Activated naive CD8-positive, alpha-beta T cell treated with anti-CD3 and anti-CD28 coated beads, Interleukin-2, amount 10 ng/mL, durations not matched to agents 7 days and 5 days (primary cell): ENCODE data around the gene SLC2A1. TPM values are rescaled to one million over a fixed set of nuclear protein-coding genes. Genes with fewer than 3 reads are reported as not detected.

Source experiments
- ATAC-seq: fragments of 150-1000 bp; cut with Tn5 transposase; one replicate; pipeline ENCODE4 v1.10.0; 2021; ENCODE audit warnings: low read depth, moderate library complexity
- POLR2A ChIA-PET: fragments of 350-600 bp; sonication (Branson Sonifier 250); formaldehyde crosslinking; loops from one replicate; lab custom pipeline; 2021; ENCODE audit warnings: antibody characterized with exemption; lab: Charles Lee
- DNase-seq: peaks from one replicate; pipeline ENCODE4 v3.0.0; 2021
- H3K27ac Mint-ChIP-seq: one replicate; pipeline ENCODE4 v1.8.0; 2022; ENCODE audit warnings: mild to moderate bottlenecking, mixed read lengths
- H3K27me3 Mint-ChIP-seq: one replicate; pipeline ENCODE4 v1.8.0; 2022; ENCODE audit warnings: mild to moderate bottlenecking, moderate library complexity, mixed read lengths
- H3K36me3 Mint-ChIP-seq: one replicate; pipeline ENCODE4 v1.8.0; 2021; ENCODE audit warnings: mild to moderate bottlenecking, mixed read lengths
- H3K4me1 Mint-ChIP-seq: one replicate; pipeline ENCODE4 v1.8.0; 2021; ENCODE audit warnings: mixed read lengths
- H3K4me3 Mint-ChIP-seq: one replicate; pipeline ENCODE4 v1.8.0; 2022; ENCODE audit warnings: mild to moderate bottlenecking, moderate library complexity, mixed read lengths
- H3K9me3 Mint-ChIP-seq: one replicate; pipeline ENCODE4 v1.8.0; 2021; ENCODE audit warnings: mixed read lengths
- total RNA-seq, 2 experiments: library from RNA; stranded (reverse); gene quantifications; one replicate each; pipeline ENCODE4 v1.2.3, GENCODE V29; 2021

Gene SLC2A1
- total RNA-seq, 2 experiments from 2014 or later: 80.8 to 82.3 TPM

DNA sequence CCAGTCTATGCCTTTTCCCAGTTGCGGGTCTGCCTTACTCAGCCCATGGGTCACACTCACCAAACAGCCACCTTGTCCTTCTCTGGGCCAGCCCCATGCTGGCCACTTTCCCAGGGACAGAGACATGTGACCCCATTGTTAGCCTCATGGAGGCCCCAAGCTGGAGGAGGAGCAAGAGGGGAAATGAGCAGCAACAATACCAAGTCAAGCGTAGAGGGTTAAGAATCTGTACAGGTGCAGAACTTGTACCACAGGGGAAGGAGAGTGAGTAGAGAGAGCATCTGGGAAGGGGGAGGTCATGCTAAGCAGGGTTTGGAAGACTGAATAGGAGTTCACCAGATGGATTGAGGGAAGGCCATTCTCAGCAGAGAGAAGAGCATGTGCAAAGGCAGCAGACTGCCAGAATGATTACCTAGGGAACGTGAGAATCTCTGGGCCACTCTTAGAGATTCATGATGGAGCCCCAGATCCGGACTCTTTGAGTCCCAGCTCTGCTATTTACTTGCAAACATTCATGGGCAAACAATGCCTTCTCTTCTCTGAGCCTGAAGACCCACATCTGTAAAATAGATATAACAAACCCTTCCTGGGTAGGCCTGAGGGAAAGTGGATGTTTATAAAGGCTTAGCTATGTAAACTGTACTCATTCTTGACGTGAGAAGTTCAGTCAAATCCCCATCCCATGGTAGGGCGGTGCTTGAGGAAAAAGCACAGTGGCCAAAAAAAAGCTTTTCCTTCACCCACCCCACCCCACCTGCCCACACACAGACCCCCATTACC, 2.8 kb upstream of the SLC2A1 start:
- H3K27ac Mint-ChIP-seq: peak overlapping the region; percentile 24
- peaks cover 13% of the 10 kb centered on the region for H3K36me3 Mint-ChIP-seq
- POLR2A ChIA-PET: interaction anchor here (1.3 kb wide), 1 partner anchor 28 kb away, joined by 3 read pairs; no protein-coding TSS in a partner anchor
- H3K27me3 Mint-ChIP-seq: no peaks in the 10 kb centered on the region
- H3K4me1 Mint-ChIP-seq: peaks cover 21% of the 10 kb centered on the region
- no peak for DNase-seq
- ATAC-seq: no peak
- no peak overlapping the region for H3K4me3 Mint-ChIP-seq
- H3K9me3 Mint-ChIP-seq: no peaks in the 10 kb centered on the region

GRCh38 chr1:42960566-42961311, 2.1 kb upstream of the SLC2A1 start:
- peak overlapping the region; percentile 12 for H3K4me3 Mint-ChIP-seq
- POLR2A ChIA-PET: interaction anchor here (1.3 to 5.0 kb wide), 4 partner anchors 23 to 37 kb away, joined by 3 to 30 read pairs (median 14); no protein-coding TSS in a partner anchor
- peak overlapping the region; percentile 37 for H3K27ac Mint-ChIP-seq

DNA sequence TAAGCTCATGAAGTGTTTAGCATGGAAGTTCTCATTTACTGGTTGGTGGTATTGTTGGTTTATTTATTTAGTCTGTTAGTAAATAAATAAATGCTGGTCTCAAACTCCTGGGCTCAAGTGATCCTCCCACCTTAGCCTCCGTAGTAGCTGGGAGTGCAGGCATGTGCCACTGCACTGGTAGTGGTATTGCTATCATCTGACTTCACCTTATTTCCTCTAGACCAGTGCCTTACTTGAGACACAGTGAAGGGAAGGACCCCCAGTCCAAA, 1.4 kb upstream of the SLC2A1 start:
- peak overlapping the region; percentile 38 for H3K27ac Mint-ChIP-seq
- no peaks in the 10 kb centered on the region for H3K27me3 Mint-ChIP-seq
- peaks cover 22% of the 10 kb centered on the region for H3K36me3 Mint-ChIP-seq
- H3K4me1 Mint-ChIP-seq: peaks cover 31% of the 10 kb centered on the region
- H3K9me3 Mint-ChIP-seq: no peaks in the 10 kb centered on the region
- POLR2A ChIA-PET: interaction anchor here (1.0 to 5.0 kb wide), 6 partner anchors 22 to 78 kb away, joined by 3 to 30 read pairs (median 8); no protein-coding TSS in a partner anchor
- no peak for ATAC-seq
- no peak for DNase-seq
- peak overlapping the region; percentile 96 for H3K4me3 Mint-ChIP-seq

More at GRCh38 chr1:42960566-42961311, 2.1 kb upstream of the SLC2A1 start:
- DNase-seq (no peak), ATAC-seq (no peak)
- H3K9me3 Mint-ChIP-seq: no peaks in the 10 kb centered on the region
- H3K4me1 Mint-ChIP-seq: peaks cover 26% of the 10 kb centered on the region
- H3K36me3 Mint-ChIP-seq: peaks cover 17% of the 10 kb centered on the region
- no peaks in the 10 kb centered on the region for H3K27me3 Mint-ChIP-seq

GRCh38 chr1:42957880-42958487, 684 bp downstream of the SLC2A1 start:
- Mint-ChIP-seq H3K9me3 (no peaks in the 10 kb centered on the region), H3K4me3 (peak overlapping the region; percentile 97), H3K27ac (peak overlapping the region; percentile 91), H3K4me1 (peaks cover 40% of the 10 kb centered on the region), H3K36me3 (peaks cover 32% of the 10 kb centered on the region), H3K27me3 (no peaks in the 10 kb centered on the region)
- POLR2A ChIA-PET: interaction anchor here (1.2 to 5.0 kb wide), 5 partner anchors 9 to 192 kb away, joined by 4 to 30 read pairs (median 7); no protein-coding TSS in a partner anchor
- ATAC-seq: peak; percentile 38
- peak; percentile 77 for DNase-seq

DNA sequence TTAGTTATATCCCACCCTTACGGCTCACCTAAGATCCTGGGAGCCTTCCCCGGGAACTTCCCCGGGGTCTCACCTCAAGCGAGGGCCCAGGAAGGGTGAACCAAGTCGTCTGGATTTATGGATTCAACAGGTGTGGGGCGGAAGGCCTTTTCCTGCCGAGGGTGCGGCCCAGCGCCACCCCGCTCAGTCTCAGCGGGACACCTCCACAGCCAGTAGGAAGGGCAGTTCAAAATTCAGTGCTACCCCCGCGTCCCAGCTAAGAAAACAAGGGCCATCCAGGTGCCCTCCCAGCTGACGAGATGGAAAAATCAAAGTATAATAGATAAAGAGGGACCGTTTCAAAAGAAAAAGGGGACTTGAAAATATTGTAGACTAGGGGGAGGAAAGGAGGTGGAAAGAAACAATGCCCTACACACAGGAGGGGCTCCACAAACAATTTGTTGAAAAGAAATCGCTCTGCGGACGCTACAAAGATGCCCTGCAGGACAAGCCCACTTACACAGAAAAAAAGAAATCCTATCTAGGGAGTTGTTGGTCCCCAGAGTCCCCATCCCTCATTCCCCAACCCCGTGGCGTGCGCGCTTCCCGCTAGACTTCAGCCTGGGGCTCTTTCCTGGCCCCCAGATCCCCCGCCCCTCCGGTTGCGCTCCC, 1.3 kb downstream of the SLC2A1 start:
- ATAC-seq: no peak
- no peak for DNase-seq
- Mint-ChIP-seq H3K27me3 (no peaks in the 10 kb centered on the region), H3K36me3 (peaks cover 32% of the 10 kb centered on the region), H3K4me1 (peaks cover 47% of the 10 kb centered on the region), H3K9me3 (no peaks in the 10 kb centered on the region), H3K4me3 (peak overlapping the region; percentile 97), H3K27ac (peak overlapping the region; percentile 91)
- POLR2A ChIA-PET: interaction anchor here (1.0 to 5.0 kb wide), 9 partner anchors 9 to 190 kb away, joined by 3 to 30 read pairs (median 4); partner anchors contain the start of genes C1orf50 and P3H1

DNA sequence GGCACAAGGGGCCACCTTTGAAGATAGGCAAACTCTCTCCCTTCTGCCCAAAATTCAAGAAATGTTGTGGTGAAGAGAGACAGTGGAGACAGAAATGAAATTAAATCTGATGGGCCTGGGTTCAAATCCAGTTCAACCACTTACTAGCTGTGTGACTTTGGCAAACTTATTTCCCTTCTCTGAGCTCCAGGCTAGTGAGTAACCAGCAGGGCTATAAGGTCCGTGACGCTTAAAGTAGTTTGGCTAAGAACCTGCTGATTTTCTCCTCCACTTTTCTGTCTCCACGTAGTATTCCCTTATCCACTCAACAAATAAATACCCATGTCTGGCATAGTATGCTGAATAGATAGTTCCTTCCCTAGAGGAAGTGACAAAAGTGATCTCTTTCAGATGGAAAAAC, 1.9 kb downstream of the SLC2A1 start:
- DNase-seq (no peak), ATAC-seq (no peak)
- H3K4me1 Mint-ChIP-seq: peaks cover 53% of the 10 kb centered on the region
- no peaks in the 10 kb centered on the region for H3K27me3 Mint-ChIP-seq
- peak overlapping the region; percentile 97 for H3K4me3 Mint-ChIP-seq
- peaks cover 33% of the 10 kb centered on the region for H3K36me3 Mint-ChIP-seq
- POLR2A ChIA-PET: interaction anchor here (0.7 to 5.0 kb wide), 10 partner anchors 8 to 190 kb away, joined by 3 to 30 read pairs (median 4); partner anchors contain the start of genes C1orf50 and P3H1
- peak overlapping the region; percentile 91 for H3K27ac Mint-ChIP-seq
- H3K9me3 Mint-ChIP-seq: no peaks in the 10 kb centered on the region

- peaks cover 36% of the 10 kb centered on the region for H3K36me3 Mint-ChIP-seq
- POLR2A ChIA-PET: interaction anchor here (1.8 to 5.0 kb wide), 4 partner anchors 12 to 31 kb away, joined by 5 to 33 read pairs (median 24); no protein-coding TSS in a partner anchor
- no peak for ATAC-seq
Observed at GRCh38 chr1:42955311-42956063, 3.2 kb downstream of the SLC2A1 start.

GRCh38 chr1:42953182-42954180, 5.2 kb downstream of the SLC2A1 start:
- POLR2A ChIA-PET: interaction anchor here (1.8 to 4.6 kb wide), 6 partner anchors 10 to 119 kb away, joined by 5 to 33 read pairs (median 17); no protein-coding TSS in a partner anchor
- ATAC-seq (no peak), DNase-seq (no peak)
- peak overlapping the region; percentile 85 for H3K27ac Mint-ChIP-seq
- peak overlapping the region; percentile 78 for H3K4me3 Mint-ChIP-seq
- H3K27me3 Mint-ChIP-seq: no peaks in the 10 kb centered on the region
- peaks cover 43% of the 10 kb centered on the region for H3K36me3 Mint-ChIP-seq
- peaks cover 65% of the 10 kb centered on the region for H3K4me1 Mint-ChIP-seq
- H3K9me3 Mint-ChIP-seq: no peaks in the 10 kb centered on the region

More at GRCh38 chr1:42955311-42956063, 3.2 kb downstream of the SLC2A1 start:
- no peak for DNase-seq
- peak overlapping the region; percentile 80 for H3K27ac Mint-ChIP-seq
- no peaks in the 10 kb centered on the region for H3K9me3 Mint-ChIP-seq
- peaks cover 52% of the 10 kb centered on the region for H3K4me1 Mint-ChIP-seq
- peak overlapping the region; percentile 78 for H3K4me3 Mint-ChIP-seq
- H3K27me3 Mint-ChIP-seq: no peaks in the 10 kb centered on the region

GRCh38 chr1:42952303-42953001, 6.2 kb downstream of the SLC2A1 start:
- H3K9me3 Mint-ChIP-seq: no peaks in the 10 kb centered on the region
- DNase-seq: no peak

DNA sequence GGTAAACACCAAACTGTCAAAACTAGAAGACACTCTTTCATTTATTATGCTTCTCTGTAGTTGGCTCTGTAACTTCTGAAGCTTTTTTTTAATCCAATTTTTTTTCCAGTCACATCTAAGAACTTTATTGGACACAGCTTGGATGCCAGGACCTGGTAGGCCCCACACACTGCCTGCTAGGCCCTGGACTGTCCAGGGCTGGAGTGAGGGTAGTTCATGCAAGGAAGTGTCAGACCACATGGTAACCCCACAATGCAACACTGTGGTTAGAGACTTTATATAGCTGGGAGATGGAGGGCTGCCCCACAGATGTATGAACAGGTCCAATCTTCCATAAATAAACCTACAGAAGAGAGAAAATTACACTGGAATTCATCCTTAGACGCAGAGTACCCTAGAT, 7.1 kb downstream of the SLC2A1 start:
- ATAC-seq: peak; percentile 34

More at GRCh38 chr1:42952303-42953001, 6.2 kb downstream of the SLC2A1 start:
- peak overlapping the region; percentile 85 for H3K27ac Mint-ChIP-seq
- peaks cover 72% of the 10 kb centered on the region for H3K4me1 Mint-ChIP-seq
- H3K27me3 Mint-ChIP-seq: no peaks in the 10 kb centered on the region
- peak overlapping the region; percentile 78 for H3K4me3 Mint-ChIP-seq
- H3K36me3 Mint-ChIP-seq: peaks cover 45% of the 10 kb centered on the region
- peak; percentile 67 for ATAC-seq
- POLR2A ChIA-PET: interaction anchor here (0.5 to 4.6 kb wide), 9 partner anchors 9 to 186 kb away, joined by 3 to 35 read pairs (median 7); partner anchors contain the start of genes C1orf50 and P3H1

More for the DNA sequence above, 7.1 kb downstream of the SLC2A1 start:
- H3K36me3 Mint-ChIP-seq: peaks cover 42% of the 10 kb centered on the region
- peak overlapping the region; percentile 85 for H3K27ac Mint-ChIP-seq
- H3K9me3 Mint-ChIP-seq: no peaks in the 10 kb centered on the region
- H3K27me3 Mint-ChIP-seq: no peaks in the 10 kb centered on the region
- no peak for DNase-seq
- peak overlapping the region; percentile 78 for H3K4me3 Mint-ChIP-seq
- POLR2A ChIA-PET: interaction anchor here (0.5 to 4.6 kb wide), 7 partner anchors 8 to 185 kb away, joined by 3 to 35 read pairs (median 15); partner anchors contain the start of genes C1orf50 and P3H1
- H3K4me1 Mint-ChIP-seq: peaks cover 78% of the 10 kb centered on the region
